HG03039 (cell line): ENCODE measurements around the gene ARL14.
"Not testable (repeated sequence)": the region's sequence is repeated elsewhere in the genome, so short reads cannot be mapped to it uniquely, and the experiment has no call there.

Source experiments
- ATAC-seq: cut with Tn5 transposase; IDR thresholded peaks from one replicate; pipeline ENCODE4 v1.9.1; 2021; ENCODE audit warnings: mild to moderate bottlenecking, moderate library complexity; ENCODE audit not compliant: unreplicated experiment

The ARL14 gene

GRCh38 chr3:160675566-160676124, 1.3 kb upstream of the ARL14 start:
- no peak for ATAC-seq

GRCh38 chr3:160677459-160677881, 510 bp downstream of the ARL14 start:
- no peak for ATAC-seq

- ATAC-seq, result no peak
Observed at GRCh38 chr3:160678292-160678842, 1.4 kb downstream of the ARL14 start.

- ATAC-seq, result no peak
Observed at GRCh38 chr3:160684368-160684740, 7.4 kb downstream of the ARL14 start.

- ATAC-seq, result no peak
Observed at GRCh38 chr3:160685144-160685766, 8.3 kb downstream of the ARL14 start.

GRCh38 chr3:160686955-160687535, 10.1 kb downstream of the ARL14 start:
- ATAC-seq, result no peak

- no peak for ATAC-seq
Observed at GRCh38 chr3:160691151-160691550, 14.2 kb downstream of the ARL14 start.

GRCh38 chr3:160691962-160692361, 15.0 kb downstream of the ARL14 start:
- no peak for ATAC-seq

- no peak for ATAC-seq
Observed at GRCh38 chr3:160693191-160693590, 16.2 kb downstream of the ARL14 start.

- ATAC-seq, result no peak
Observed at GRCh38 chr3:160694345-160694744, 17.4 kb downstream of the ARL14 start.

- no peak for ATAC-seq
Observed at GRCh38 chr3:160695003-160695402, 18.0 kb downstream of the ARL14 start.

- ATAC-seq, result no peak
Observed at GRCh38 chr3:160695915-160696327, 19.0 kb downstream of the ARL14 start.

- no peak for ATAC-seq
Observed at GRCh38 chr3:160697637-160698380, 20.8 kb downstream of the ARL14 start.

GRCh38 chr3:160698599-160699195, 21.7 kb downstream of the ARL14 start:
- ATAC-seq, result no peak

- no peak for ATAC-seq
Observed at GRCh38 chr3:160701490-160701889, 24.5 kb downstream of the ARL14 start.

GRCh38 chr3:160702290-160702689, 25.3 kb downstream of the ARL14 start:
- no peak for ATAC-seq

GRCh38 chr3:160703974-160704373, 27.0 kb downstream of the ARL14 start:
- no peak for ATAC-seq

GRCh38 chr3:160707187-160707794, 30.3 kb downstream of the ARL14 start:
- ATAC-seq, result peak; percentile 54

- ATAC-seq, result no peak
Observed at GRCh38 chr3:160709477-160710182, 32.7 kb downstream of the ARL14 start.

- not testable (repeated sequence) for ATAC-seq
Observed at GRCh38 chr3:160713144-160713543, 36.2 kb downstream of the ARL14 start.
